Measurements from ENCODE around the gene ZC3H6. TPM values are rescaled to one million over a fixed set of nuclear protein-coding genes. Genes with fewer than 3 reads are reported as not detected.

Gene ZC3H6
- total and polyA plus RNA-seq, 2 of the 13 experiments (the other 11 are each of a cell fraction or from before 2014, with no cell fraction given) = 0.71 to 0.93 TPM

DNA sequence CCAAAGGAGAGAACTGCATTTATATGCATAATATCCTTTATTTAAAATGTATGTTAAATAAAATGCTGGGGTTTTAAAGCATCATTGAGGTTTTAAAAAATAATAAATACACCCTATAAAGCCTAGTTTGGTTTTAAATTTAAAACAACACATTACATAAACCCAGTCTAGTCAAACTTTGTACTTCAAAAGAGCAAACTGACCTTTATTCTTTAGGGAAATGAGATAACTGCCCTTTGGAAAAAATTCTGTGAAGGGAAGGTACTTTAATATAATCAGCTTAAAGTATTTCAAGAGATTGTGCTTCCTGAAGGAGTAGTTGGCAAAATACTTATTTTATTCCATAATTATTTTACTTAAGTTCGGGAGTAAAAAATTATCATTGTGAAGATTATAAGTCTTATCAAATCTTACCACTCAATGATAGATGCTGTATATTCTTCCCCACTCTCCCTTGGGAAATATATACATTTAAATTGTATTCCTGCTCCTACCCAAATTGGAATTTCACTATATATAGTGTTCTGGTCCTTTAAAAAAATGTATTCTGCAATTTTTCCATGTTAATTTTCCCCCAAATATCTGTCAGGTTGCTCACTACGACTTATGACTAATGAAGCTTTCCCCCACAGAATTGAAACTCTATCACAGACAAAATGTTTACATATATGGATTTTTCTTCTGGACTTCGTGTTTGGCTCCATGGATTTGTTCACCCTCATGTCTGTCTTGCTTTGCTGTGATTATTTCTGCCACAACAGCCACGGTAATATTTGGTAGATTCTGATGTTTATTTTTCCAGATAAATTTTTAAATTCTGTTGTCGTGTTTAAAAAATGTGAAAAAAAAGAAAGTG, 42.1 kb downstream of the ZC3H6 start (continued):
- TF ChIP-seq, protein P1, sequence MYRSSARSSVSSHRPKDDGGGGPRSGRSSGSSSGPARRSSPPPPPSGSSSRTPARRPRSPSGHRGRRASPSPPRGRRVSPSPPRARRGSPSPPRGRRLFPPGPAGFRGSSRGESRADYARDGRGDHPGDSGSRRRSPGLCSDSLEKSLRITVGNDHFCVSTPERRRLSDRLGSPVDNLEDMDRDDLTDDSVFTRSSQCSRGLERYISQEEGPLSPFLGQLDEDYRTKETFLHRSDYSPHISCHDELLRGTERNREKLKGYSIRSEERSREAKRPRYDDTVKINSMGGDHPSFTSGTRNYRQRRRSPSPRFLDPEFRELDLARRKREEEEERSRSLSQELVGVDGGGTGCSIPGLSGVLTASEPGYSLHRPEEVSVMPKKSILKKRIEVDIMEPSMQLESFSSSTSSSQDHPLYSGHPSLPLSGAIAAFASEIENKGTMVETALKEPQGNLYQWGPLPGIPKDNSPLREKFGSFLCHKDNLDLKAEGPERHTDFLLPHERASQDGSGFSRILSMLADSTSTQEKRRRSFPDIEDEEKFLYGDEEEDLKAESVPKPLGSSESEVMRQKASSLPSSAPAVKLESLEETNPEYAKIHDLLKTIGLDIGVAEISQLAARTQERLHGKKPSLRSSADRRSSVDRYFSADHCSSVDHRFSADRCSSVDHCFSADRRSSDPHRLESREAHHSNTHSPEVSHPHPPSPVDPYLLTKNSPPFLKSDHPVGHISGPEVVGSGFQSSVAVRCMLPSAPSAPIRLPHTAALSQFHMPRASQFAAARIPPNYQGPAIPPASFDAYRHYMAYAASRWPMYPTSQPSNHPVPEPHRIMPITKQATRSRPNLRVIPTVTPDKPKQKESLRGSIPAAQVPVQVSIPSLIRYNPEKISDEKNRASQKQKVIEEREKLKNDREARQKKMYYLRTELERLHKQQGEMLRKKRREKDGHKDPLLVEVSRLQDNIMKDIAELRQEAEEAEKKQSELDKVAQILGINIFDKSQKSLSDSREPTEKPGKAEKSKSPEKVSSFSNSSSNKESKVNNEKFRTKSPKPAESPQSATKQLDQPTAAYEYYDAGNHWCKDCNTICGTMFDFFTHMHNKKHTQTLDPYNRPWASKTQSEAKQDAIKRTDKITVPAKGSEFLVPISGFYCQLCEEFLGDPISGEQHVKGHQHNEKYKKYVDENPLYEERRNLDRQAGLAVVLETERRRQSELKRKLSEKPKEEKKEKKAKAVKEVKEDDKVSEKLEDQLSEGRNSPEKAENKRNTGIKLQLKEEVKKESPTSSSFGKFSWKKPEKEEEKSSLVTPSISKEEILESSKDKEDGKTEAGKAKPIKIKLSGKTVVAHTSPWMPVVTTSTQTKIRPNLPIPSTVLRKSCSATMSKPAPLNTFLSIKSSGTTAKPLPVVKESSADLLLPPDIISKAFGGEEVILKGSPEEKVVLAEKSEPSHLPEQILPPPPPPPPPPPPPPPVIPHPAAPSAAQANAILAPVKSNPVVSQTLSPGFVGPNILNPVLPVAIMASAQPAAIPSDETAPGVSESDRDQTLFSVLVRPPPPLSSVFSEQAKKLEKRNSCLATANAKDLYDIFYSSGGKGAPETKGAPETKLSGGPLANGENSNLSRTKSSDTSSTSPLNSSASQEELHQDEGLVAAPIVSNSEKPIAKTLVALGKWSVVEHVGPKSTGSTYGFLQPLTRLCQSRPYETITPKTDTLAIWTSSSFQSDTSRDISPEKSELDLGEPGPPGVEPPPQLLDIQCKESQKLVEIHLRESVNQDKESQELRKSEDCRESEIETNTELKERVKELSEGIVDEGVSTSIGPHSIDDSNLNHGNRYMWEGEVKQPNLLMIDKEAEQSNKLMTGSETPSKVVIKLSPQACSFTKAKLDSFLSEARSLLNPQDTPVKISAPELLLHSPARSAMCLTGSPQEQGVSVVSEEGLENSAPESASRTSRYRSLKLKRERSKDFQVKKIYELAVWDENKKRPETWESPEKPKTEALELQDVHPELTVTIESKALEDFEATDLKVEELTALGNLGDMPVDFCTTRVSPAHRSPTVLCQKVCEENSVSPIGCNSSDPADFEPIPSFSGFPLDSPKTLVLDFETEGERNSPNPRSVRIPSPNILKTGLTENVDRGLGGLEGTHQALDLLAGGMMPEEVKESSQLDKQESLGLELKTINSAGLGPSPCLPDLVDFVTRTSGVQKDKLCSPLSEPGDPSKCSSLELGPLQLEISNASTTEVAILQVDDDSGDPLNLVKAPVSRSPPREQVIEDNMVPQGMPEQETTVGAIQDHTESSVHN (CRISPR knock-in tag; IDR thresholded peaks at IDR 0.05) = no peak
- no peak for TF ChIP-seq ZNF672 (CRISPR knock-in tag; IDR thresholded peaks at IDR 0.05)
- peak; percentile 64; the same call in 1 of the 2 replicates for TF ChIP-seq MIXL1 (CRISPR knock-in tag; IDR thresholded peaks at IDR 0.05)
- TF ChIP-seq MIER3 (CRISPR knock-in tag; IDR thresholded peaks at IDR 0.05; ENCODE audit: borderline replicate concordance) = peak; percentile 43; the same call in 1 of the 2 replicates
- peak; percentile 83 for TF ChIP-seq ASH2L (IDR thresholded peaks at IDR 0.05; ENCODE audit: insufficient read length, low read depth, low read length)
- no peak for TF ChIP-seq BRD4 (CRISPR knock-in tag; IDR thresholded peaks at IDR 0.05)
- TF ChIP-seq IRX3 (CRISPR knock-in tag; IDR thresholded peaks at IDR 0.05; ENCODE audit: borderline replicate concordance, low read depth) = no peak
- TF ChIP-seq, protein P2, sequence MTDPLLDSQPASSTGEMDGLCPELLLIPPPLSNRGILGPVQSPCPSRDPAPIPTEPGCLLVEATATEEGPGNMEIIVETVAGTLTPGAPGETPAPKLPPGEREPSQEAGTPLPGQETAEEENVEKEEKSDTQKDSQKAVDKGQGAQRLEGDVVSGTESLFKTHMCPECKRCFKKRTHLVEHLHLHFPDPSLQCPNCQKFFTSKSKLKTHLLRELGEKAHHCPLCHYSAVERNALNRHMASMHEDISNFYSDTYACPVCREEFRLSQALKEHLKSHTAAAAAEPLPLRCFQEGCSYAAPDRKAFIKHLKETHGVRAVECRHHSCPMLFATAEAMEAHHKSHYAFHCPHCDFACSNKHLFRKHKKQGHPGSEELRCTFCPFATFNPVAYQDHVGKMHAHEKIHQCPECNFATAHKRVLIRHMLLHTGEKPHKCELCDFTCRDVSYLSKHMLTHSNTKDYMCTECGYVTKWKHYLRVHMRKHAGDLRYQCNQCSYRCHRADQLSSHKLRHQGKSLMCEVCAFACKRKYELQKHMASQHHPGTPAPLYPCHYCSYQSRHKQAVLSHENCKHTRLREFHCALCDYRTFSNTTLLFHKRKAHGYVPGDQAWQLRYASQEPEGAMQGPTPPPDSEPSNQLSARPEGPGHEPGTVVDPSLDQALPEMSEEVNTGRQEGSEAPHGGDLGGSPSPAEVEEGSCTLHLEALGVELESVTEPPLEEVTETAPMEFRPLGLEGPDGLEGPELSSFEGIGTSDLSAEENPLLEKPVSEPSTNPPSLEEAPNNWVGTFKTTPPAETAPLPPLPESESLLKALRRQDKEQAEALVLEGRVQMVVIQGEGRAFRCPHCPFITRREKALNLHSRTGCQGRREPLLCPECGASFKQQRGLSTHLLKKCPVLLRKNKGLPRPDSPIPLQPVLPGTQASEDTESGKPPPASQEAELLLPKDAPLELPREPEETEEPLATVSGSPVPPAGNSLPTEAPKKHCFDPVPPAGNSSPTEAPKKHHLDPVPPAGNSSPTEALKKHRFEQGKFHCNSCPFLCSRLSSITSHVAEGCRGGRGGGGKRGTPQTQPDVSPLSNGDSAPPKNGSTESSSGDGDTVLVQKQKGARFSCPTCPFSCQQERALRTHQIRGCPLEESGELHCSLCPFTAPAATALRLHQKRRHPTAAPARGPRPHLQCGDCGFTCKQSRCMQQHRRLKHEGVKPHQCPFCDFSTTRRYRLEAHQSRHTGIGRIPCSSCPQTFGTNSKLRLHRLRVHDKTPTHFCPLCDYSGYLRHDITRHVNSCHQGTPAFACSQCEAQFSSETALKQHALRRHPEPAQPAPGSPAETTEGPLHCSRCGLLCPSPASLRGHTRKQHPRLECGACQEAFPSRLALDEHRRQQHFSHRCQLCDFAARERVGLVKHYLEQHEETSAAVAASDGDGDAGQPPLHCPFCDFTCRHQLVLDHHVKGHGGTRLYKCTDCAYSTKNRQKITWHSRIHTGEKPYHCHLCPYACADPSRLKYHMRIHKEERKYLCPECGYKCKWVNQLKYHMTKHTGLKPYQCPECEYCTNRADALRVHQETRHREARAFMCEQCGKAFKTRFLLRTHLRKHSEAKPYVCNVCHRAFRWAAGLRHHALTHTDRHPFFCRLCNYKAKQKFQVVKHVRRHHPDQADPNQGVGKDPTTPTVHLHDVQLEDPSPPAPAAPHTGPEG (CRISPR knock-in tag; IDR thresholded peaks at IDR 0.05) = no peak
- TF ChIP-seq TMF1 (CRISPR knock-in tag; IDR thresholded peaks at IDR 0.05; ENCODE audit: low read depth) = no peak
- TF ChIP-seq FLYWCH1 (CRISPR knock-in tag; IDR thresholded peaks at IDR 0.05) = no peak
- no peak for TF ChIP-seq LCORL (IDR thresholded peaks at IDR 0.05)
- no peak for TF ChIP-seq LCORL (CRISPR knock-in tag; IDR thresholded peaks at IDR 0.05)
- TF ChIP-seq, protein P3, sequence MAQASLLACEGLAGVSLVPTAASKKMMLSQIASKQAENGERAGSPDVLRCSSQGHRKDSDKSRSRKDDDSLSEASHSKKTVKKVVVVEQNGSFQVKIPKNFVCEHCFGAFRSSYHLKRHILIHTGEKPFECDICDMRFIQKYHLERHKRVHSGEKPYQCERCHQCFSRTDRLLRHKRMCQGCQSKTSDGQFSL (CRISPR knock-in tag; IDR thresholded peaks at IDR 0.05) = no peak
- TF ChIP-seq ELF1 (CRISPR knock-in tag; IDR thresholded peaks at IDR 0.05) = no peak
- TF ChIP-seq POLR2A (IDR thresholded peaks at IDR 0.05; ENCODE audit: insufficient read depth in 1 of 2, low read depth in 2 of 2, low read length in 2 of 2) = no peak
- no peak for TF ChIP-seq ZNF160 (CRISPR knock-in tag; IDR thresholded peaks at IDR 0.05)
